ENCODE data around the gene MAP7.

DNA sequence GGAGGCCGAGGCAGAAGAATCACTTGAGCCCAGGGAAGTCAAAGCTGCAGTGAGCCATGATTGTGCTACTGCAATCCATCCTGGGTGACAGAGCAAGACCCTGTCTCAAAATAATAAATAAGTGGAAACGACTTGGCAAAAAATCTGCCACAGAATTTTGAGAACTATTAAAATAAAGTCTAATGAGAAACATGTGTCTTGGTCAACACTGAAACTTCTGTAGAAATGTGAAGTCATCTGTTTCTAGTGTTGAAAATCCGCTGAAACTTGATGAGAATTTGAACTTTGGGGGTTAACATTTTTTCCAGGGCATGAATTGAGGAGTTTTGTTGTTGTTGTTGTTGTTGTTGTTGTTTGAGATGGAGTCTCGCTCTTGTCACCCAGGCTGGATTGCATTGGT lies 231.5 kb downstream of the MAP7 start:
- TF ChIP-seq CTCF (IDR thresholded peaks at IDR 0.05 in 8 of 11, conservative IDR thresholded peaks at IDR 0.05 in 3 of 11) (no peak), POLR2A (IDR thresholded peaks at IDR 0.05) (no peak)
